GM12878 (cell line): ENCODE data around the gene OR52K1.

ENCODE experiments used
- POLR2AphosphoS5 ChIP-seq: IDR thresholded peaks from 2 replicates; pipeline ENCODE4 v1.6.1; 2011; ENCODE audit warnings: mild to moderate bottlenecking, low read length, inconsistent platforms
- SMAD1 ChIP-seq: fragments of 450-650 bp; IDR thresholded peaks from 2 replicates; pipeline ENCODE4 v1.6.1; 2018; ENCODE audit warnings: mild to moderate bottlenecking, low read depth; ENCODE audit not compliant: partially characterized antibody

GRCh38 chr11:4443232-4443891, 39.1 kb upstream of the OR52K1 start:
- TF ChIP-seq SMAD1: no peak
- no peak for TF ChIP-seq POLR2AphosphoS5
